ENCODE measurements around the gene PPM1B.

PPM1B gene

DNA sequence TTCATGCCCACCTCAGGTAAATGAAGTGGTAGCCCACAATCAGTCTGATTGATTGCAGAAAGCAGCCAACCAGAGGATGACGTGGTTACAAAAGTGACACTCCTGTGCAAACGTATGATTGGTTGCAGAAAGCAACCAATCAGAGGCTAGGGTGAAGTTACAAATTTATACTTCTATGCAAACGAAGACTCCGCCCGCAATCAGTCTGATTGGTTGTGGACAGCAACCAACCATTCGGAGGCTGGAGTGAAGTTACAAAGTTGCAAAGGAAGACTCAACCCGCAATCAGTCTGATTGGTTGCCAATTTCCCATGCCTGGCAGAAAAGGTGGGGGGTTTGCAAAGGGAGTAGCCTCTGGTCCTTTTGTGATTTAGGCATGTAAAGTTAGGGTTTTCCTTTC is 102.6 kb downstream of the PPM1B start:
- no peak overlapping the region for H3K4me3 ChIP-seq (ENCODE audit: control insufficient read depth, low read depth, low read length)
- DNase-seq (ENCODE audit: low read depth), result no peak
- TF ChIP-seq, protein P1, sequence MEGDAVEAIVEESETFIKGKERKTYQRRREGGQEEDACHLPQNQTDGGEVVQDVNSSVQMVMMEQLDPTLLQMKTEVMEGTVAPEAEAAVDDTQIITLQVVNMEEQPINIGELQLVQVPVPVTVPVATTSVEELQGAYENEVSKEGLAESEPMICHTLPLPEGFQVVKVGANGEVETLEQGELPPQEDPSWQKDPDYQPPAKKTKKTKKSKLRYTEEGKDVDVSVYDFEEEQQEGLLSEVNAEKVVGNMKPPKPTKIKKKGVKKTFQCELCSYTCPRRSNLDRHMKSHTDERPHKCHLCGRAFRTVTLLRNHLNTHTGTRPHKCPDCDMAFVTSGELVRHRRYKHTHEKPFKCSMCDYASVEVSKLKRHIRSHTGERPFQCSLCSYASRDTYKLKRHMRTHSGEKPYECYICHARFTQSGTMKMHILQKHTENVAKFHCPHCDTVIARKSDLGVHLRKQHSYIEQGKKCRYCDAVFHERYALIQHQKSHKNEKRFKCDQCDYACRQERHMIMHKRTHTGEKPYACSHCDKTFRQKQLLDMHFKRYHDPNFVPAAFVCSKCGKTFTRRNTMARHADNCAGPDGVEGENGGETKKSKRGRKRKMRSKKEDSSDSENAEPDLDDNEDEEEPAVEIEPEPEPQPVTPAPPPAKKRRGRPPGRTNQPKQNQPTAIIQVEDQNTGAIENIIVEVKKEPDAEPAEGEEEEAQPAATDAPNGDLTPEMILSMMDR (conservative IDR thresholded peaks at IDR 0.05; ENCODE audit: control insufficient read depth, insufficient read depth, low read depth, low read length), result no peak

DNA sequence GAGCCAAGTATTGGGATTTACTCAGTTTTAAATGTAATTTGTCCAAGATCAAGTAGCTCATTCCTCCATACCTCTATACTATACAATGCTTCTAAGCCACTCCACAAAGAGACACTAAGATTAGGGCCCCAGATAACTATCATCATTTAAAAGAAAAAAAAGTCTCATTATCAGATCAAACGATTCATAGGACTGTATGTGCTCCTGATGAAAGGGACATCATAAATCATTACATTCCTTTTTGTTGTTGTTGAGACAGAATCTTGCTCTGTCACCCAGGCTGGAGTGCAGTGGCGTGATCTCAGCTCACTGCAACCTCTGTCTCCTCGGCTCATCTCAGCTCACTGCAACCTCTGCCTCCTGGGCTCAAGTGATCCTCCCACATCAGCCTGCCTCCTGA is 104.4 kb downstream of the PPM1B start:
- no peak overlapping the region for H3K4me3 ChIP-seq (ENCODE audit: control insufficient read depth, low read depth, low read length)
- TF ChIP-seq, protein P1 (conservative IDR thresholded peaks at IDR 0.05; ENCODE audit: control insufficient read depth, insufficient read depth, low read depth, low read length), result no peak
- no peak for DNase-seq (ENCODE audit: low read depth)

DNA sequence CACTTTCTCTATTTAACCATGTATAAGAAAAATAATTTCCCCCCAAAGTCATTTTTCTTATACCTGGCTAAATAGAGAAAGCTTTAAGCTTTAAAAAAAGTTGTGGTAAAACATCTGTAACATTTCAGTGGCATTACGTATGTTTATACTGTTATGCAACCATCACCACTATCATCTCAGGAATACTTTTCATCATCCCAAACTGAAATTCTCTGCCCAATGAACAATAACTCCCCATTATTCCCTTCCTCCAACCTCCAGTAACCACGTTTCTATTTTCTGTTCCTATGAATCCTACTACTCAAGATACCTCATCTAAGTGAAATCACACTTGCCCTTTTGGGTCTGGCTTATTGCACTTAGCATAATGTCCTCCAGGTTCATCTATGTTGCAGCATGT is 104.9 kb downstream of the PPM1B start:
- TF ChIP-seq, protein P1 (conservative IDR thresholded peaks at IDR 0.05; ENCODE audit: control insufficient read depth, insufficient read depth, low read depth, low read length), result no peak
- DNase-seq (ENCODE audit: low read depth), result no peak
- H3K4me3 ChIP-seq (ENCODE audit: control insufficient read depth, low read depth, low read length), result no peak overlapping the region

DNA sequence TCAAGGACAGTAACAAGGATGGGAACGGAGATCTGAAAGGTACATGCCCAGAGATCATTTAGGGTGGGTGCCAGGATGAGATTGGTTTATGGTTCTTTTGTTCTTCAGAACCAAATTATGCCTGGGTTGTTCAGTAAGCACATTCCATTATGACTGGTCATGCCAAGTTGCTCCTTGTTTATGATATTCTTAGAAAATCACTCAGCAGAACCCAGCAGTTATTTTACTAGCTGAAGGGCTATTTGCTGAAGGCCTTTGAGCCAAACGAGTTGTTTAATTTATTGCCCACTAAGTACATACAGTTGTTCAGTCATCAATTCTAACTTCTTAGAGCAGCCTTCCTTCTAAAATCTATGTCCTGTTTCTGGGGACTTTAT is 107.2 kb downstream of the PPM1B start:
- H3K4me3 ChIP-seq (ENCODE audit: control insufficient read depth, low read depth, low read length), result no peak overlapping the region
- TF ChIP-seq, protein P1 (conservative IDR thresholded peaks at IDR 0.05; ENCODE audit: control insufficient read depth, insufficient read depth, low read depth, low read length), result no peak
- DNase-seq (ENCODE audit: low read depth), result peak; percentile 14

DNA sequence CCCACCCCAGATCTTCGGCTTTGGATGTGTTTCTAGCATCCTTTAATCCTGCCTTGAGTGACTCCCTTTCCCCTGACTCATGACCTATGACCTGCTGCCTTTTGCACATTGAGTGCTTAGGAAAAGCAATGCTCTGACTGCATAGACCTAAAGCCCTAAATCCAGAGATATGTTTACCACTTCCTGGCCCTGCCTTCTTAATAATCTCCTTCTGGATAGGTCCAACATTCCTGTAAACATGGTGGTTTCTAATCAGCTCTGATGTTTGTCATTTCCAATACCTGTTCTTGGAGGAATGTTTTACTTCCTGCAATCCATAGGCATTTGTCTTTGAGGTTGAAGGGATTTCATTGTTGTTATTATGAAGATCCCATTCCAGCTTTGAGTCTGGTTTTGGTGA is 108.9 kb downstream of the PPM1B start:
- no peak overlapping the region for H3K4me3 ChIP-seq (ENCODE audit: control insufficient read depth, low read depth, low read length)
- TF ChIP-seq, protein P1 (conservative IDR thresholded peaks at IDR 0.05; ENCODE audit: control insufficient read depth, insufficient read depth, low read depth, low read length), result no peak
- DNase-seq (ENCODE audit: low read depth), result no peak

DNA sequence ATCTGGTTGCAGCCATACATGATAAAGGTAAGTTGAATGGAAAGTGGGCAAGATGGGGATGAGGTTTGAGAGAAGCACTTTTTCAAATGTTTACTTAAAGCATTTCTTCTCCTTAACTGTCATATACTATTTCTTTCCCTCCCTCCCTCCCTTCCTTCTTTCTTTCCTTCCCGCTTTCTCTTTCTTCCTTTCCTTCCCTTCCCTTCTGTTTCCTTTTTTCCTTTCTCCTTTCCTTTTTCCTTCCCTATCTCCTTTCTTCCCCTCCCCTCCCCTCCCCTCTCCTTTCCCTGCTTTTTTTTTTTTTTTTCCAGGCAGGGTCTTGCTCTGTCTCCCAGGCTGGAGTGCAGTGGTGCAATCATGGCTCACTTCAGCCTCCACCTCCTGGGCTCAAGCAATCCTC is 112.2 kb downstream of the PPM1B start:
- TF ChIP-seq, protein P1 (conservative IDR thresholded peaks at IDR 0.05; ENCODE audit: control insufficient read depth, insufficient read depth, low read depth, low read length), result no peak
- no peak for DNase-seq (ENCODE audit: low read depth)

More for the DNA sequence above, 112.2 kb downstream of the PPM1B start:
- H3K4me3 ChIP-seq (ENCODE audit: control insufficient read depth, low read depth, low read length), result no peak overlapping the region

Measured in fibroblast of mammary gland (primary cell).